NAMALWA (cell line): Measurements from ENCODE around the gene TYMS.
"Not testable (repeated sequence)": the region's sequence is repeated elsewhere in the genome, so short reads cannot be mapped to it uniquely, and the experiment has no call there.

Experiments used
- DNase-seq: peaks from one replicate; pipeline ENCODE4 v3.0.0-alpha.2; 2015; ENCODE audit warnings: low spot score

The TYMS gene

DNA sequence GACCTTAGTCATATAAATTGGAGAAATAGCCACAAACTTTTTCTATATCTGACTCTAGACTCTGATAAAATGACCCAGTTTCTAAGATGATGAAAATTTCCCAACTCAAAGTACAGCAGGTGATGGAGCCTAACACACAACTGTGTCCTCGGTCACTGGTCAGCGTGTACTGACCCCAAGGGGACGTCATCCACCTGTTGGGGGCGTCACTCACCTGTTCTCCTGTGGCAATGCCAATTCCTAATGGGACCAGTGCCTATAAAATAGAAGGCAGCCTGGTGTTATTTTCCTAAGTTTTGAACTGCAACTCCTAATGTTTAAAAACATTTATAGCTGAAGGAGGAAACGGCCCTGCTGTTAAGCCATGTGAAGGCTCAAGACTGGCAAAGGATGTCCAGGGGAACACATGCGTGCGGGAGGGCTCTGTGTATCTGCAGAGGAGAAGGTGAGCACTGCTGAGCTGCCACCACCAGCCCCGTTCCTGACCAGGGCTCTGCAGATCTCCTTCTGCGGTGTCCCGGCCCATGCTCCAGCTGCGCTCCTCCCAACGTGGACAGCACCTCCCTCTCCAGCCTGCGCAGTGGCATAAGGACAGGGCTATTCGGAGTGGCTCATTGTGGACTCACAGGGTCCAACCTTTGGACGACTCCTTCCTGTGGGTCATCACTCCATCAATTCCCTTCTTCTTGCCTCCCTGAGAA lies 21.2 kb downstream of the TYMS start:
- no peak for DNase-seq

DNA sequence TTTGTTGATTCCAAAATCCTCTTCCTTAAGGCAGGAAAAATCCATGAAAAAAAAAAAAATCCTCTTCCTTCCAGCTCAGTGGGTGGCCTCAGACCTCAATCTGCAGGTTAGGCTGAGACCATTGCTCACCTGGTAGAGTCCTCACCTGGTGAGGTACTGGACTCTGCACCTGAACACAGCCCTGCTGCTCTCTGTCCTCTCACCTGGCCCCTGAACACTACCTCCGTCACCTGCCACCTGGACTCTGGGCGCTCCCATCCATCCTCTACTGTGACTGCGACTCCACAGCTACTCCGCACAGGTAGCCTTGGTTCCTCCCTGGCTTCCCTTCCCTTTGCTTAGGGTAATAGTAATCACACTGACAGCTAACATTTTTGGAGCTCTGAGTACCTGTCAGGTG lies 22.1 kb downstream of the TYMS start:
- DNase-seq, result no peak

DNA sequence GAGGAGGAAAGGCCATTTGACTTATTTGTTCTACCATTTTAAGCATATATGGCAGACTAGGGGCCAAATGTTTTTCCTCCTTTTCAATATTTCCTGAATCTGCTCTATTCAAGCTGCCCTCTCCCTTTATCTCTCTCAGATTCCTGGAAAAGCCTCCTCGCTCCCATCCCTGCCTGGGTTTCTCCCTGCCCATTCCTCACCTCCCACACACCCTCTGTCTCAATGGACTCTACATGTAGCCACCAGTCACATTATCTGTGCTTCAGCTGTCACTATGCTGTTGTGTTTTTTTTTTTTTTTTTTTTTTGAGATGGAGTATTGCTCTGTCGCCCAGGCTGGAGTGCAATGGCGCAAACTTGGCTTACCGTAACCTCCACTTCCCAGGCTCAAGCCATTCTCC lies 22.9 kb downstream of the TYMS start:
- DNase-seq, result no peak

DNA sequence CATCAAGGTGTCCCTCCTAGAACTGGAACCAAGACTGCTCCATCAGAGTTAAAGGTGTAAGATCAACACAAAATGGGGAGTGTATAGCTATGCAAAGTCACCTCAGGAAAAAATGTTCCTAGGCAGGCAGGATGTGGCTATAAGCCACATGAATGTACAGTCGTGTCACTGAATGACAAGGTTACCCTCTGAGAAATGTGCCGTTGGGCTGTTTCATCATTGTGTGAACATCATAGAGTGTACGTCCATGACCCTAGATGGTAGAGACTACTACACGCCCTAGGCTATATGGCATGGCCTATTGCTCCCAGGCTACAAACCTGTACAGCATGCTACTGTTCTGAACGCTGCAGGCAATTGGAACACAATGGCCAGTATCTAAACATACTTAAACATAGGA lies 24.5 kb downstream of the TYMS start:
- no peak for DNase-seq

DNA sequence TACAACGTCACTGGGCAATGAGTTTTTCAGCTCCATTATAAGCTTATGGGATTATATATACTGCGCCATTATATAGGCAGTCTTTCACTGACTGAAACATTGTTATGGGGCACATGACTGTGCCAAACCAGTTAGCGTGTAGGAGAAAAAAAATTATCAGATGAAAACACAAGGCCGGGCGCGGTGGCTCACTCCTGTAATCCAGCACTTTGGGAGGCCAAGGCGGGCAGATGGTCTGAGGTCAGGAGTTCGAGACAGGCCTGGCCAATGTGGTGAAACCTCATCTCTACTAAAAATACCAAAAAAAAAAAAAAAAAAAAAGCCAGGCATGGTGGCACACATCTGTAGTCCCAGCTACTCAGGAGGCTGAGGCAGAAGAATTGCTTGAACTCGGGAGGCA lies 25.0 kb downstream of the TYMS start:
- not testable (repeated sequence) for DNase-seq

DNA sequence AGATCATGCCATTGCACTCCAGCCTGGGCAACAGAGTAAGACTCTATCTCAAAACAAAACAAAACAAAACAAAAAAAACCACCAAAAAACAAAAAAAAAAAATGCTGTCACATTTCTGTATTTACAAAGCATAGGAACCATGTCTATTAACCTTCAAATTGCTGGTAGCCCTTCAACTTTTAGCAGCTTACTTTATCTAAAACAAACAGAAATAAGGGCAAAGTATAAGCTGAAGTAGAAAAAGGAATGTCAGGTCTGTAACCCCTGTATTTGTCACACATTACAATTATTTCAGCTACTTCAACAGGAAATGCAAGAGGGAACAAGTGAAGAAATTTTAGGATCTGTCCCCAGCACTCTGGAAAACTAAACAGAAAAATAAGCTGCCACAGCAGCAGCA lies 25.4 kb downstream of the TYMS start:
- no peak for DNase-seq

DNA sequence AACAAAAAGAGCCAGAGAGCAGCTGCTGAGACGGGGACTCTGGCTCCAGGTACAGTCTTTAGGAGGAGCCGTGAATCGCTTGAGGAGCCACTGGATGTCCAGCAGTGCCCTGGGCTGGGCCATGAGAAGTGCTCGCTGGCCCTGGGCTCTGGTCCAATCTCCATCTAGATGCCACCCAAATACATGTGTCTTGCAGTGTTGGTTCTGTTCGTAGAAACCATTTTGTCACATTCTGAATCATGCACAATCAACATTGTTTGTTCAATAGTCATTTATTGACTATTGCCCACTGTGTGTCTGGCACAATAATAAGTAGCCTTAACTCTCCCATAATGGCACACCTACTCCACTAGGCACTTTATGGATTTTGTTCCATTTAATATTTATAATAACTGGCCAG lies 26.1 kb downstream of the TYMS start:
- no peak for DNase-seq

DNA sequence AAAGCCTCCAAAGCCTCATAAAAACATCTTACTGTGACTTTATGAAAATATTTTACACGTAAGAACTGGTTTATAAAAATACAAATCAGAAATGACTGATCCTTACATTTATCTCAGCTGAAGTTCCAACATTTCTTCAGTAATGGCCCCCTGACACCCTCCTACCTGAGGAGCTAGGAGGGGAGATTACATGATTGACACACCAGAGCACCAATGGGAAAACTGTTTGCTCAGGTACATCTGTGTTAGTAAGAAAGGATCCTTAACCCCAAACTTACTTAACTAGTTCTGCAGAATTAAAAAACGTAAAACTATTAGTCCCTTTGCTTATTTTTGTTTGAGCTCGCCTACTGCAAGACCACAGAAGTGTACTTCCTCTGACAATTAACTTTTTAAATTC lies 28.0 kb downstream of the TYMS start:
- no peak for DNase-seq

DNA sequence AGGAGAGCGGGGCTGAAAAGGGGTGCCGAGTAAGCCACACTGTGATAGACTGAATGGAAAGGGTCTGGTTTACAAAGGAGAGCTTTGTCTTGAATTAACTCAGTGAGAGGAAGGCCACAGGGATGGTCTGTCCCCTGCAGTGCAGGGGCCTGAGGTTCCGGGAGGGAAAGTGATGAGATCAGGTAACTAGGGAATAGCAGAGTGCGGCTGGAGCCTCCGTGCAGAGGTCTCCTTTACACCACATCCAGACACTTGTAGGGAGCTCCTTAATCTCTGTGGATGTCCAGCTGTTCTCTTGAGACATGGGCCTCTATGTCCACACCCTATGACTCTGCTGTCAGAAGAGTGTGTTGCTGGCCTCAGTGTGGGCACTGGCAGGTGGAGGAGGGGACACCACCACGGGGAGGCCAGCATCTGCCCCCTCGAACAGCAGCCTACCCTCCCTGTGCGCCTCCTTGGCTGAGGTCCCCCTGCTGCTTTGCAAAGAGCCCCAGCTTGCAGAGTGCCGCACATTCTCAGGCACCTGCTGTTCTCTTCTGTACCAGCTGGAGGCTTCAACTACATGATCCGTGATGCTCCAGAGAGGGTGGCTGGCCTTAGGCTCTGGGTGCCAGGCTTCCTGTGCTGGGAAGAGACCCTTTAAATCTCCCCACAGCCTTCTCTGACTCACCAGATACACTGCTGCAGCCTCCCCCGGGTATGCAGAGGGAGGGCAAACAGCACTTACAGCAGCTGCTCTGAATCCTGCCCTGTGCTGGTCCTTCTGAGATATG lies 29.1 kb downstream of the TYMS start:
- no peak for DNase-seq

DNA sequence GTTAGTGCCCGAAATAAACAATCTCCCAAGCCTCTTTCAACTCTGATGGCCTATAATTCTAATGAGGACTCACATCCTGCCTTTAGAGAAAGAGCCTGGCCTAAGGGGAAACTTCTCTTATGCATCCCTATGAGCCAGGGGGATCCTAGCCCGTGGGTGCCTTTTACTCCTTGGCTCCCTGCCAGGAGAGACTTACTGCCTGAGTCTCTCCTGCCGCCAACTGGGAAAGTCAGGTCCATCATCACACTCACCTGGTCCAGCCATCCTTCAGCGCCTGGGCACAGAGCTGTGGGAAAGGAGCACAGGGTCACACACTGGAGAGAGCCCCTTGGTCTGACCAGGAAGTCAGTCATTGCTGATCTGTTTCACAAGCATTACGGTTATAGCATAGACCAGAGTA lies 30.9 kb downstream of the TYMS start:
- DNase-seq, result no peak

DNA sequence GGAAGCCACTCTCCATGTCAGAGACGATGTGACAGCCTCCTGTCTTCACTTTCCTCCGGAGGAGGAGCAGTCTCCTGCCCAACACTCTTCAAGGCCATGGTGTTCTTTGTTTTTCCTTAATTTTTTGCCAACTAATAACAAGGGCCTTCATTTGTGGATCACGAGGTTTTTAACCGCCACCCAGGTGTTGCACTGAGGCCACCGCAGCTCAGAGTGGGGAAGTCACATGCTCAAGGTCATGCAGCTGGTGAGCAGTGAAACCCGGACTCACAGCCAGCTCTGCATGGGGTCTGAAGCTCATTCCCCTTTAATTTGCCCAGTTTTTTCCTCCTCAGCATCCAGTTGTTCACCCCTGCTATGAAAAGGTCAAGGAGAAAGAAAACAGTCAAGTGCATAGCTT lies 35.4 kb downstream of the TYMS start:
- peak; percentile 40 for DNase-seq

DNA sequence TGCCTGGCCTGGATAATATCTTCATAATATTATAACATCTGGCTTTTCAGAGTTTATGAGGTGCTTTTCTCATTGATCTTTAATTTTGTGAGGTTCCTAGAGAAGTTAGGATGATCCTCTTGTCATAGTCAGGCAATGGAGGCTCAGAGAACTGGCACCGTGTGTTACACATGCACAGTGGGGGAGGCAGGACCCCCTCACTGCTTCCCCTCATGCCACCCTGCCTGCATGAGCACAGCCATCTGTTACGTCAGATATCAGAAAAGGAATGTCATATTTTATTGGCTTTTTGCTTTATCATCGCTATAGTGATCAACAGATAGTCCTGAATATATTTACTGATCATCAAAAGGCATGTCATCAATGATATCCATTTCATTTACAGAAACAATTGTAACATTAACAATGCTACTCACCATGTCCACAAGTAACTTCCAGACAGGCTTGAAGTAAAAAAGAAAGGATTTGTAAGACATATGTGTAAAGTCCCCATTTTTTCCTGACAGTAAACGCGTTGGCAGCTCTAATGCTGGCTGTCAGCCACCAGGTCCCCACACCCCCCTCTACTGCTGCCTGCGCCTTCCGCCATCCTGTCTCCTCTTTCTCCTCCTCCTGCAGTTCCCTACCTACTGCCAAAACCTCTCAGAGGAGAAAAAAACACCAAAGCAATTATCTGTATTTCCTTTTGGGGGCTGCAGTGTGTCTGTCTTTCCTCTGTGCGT lies 36.2 kb downstream of the TYMS start:
- DNase-seq, result no peak

DNA sequence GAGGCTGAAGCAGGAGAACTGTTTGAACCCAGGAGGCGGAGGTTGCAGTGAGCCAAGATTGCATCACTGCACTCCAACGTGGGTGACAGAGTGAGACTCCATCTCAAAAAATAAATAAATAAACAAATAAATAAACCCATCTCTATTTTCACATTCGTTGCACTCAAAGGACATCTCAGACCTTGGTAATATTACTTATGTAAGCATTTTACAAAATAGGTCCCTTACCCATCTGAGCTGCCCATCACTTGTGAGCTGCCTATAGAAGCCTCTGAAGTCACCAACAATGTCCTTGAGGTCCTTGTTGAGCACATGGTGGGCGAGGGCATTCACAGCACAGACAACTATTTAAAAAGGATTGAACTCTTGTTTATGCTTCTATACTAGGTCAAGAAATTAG lies 39.6 kb downstream of the TYMS start:
- DNase-seq, result no peak

DNA sequence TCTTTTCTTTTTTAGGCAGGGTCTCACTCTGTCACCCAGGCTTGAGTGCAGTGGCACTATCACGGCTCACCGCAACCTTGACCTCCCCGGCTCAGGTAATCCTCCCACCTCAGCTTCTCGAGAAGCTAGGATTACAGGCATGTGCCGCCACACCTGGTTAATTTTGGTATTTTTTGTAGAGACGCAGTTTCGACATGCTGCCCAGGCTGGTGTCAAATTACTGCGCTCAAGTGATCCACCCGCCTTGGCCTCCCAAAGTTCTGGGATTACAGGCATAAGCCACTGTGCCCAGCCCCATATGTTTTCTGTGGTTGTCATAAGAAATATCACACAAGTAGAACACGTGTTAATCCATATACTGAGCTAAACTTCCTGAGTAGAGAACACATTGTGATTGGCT lies 40.3 kb downstream of the TYMS start:
- no peak for DNase-seq

DNA sequence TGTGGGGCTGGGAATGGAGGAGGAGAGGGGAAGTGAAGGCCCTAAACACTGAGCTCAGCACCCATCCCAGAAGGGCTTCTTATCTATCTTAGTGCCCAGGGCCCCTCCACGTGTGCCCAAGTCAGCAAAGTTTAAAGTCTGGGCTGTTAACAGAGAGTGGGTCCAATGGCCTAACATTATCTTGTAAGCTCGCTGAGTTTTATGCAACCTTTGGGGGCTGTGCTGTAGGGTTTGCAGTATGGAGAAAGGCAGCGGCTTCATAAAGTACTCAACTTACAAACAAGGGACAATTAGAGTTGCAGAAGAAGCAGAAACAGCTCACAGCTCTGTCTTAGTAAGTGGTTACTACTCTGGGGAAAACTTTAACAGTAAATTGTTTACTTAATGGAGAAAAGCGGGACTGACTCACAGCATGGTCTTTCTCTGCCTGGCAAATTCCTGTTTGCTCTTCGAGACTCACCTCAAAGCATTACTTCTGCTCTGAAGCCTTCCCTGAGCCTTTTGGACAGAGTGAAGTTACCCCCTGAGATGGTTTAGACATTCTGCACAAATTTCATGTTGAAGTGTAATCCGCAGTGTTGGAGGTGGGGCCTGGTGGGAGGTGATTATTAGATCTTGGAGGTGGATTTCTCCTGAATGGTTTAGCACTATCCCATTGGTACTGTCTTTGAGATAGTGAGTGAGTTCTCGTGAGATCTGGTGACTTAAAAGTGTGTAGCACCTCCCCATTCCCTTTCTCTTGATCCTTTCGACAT lies 45.9 kb downstream of the TYMS start:
- DNase-seq, result no peak

DNA sequence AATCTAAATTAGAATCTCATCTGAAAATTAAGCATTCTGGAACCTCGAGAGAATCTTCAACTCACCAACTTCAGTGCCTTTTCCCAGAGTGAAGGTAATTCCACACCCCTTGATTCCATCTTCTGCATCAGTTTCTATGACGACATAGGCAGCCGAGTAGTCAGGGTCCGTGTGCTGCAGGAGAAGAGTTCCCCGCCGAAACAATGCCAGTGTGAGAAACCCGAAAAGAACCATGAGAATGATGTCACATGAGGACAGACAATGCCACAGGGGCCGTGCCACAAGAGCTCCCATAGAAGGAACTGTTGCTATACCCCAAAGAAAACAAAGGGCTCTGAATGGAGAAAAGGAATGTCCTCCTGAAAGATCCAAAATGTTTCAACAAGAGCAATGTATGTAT lies 49.0 kb downstream of the TYMS start:
- no peak for DNase-seq

DNA sequence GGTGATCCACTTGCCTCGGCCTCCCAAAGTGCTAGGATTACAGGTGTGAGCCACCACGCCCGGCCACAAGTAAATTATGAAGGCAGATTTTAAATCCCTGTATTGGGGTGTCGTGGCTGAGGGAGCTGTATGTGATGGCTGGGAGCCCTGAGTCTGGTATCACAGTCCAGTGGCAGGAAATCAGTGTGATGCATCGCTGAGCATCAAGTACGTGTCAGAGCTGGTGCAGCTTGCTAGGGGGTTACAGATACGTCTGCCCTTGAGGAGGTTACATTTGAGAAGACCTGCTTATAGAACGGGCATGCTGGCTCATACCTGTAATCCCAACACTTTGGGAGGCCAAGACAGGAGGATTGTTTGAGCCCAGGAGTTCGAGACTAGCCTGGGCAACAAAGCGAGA lies 50.6 kb downstream of the TYMS start:
- DNase-seq, result no peak

DNA sequence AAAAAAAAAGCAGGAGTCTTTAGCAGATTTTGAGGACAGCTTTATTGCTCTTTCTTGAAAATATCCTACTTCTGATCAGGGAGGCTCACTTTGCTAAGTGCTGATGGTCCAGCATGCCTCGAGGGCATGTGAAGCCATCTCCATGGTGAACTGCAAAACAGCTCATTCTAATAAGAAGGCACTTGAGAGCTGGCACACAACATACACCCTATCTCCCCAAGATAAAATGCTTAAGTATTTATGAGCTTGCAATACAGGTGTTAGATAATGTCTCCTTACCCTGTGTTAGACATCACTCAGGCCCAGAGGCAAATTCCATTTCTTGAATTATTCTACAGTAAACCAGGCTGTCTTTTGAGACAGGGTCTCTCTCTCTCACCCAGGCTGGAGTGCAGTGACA lies 52.3 kb downstream of the TYMS start:
- no peak for DNase-seq

DNA sequence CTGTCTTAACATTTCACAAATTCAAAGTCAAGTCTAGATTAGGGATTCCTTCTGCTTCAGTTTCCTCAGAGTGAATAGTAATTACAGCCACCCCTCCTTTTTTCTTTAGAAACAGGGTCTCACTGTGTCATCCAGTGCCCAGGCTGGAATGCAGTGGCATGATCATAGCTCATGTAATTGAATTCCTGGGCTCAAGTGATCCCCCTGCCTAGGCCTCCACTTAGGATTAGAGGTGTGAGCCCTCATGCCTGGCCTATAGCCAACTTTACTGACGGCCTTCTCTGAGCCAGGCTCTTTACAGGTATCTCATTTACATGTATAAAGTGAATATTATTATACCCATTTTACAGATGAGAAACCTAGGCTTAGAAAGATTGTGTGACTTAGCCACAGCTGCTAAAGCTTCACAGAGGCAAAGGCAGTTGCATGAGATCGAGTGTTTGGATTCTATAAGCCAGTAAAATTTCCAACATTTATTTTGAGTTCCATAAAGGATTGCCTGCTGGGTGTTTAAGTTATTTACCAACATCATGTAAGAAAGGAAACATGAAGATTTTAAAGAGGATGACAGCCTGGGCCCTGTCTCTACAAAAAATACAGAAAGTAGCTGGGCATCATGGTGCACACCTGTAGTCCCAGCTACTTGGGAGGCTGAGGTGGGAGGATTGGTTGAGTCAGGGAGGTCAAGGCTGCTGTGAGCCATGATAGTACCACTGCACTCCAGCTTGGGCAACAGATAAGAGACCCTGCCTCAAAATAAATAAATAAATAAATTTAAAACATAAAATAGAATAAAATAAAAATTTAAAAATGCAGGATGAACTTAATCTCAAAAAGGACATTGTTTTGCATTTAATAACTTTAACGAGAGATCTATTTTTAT lies 53.2 kb downstream of the TYMS start:
- DNase-seq, result no peak

DNA sequence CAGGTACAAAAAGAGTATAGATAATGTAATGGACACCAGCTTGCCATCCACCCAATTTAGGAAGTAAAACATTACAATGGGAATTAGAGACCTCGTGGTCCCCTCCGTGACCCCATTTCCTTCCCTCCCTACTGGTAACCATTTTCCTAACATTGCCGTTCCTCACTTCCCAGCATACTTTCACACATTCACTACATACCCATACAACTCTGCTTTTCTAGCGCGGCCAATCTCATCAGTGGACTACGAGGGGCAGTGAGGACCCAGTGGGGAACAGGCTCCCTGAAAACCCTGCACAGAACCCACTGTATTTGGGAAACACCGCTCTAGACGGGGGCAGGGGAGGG lies 53.8 kb downstream of the TYMS start:
- no peak for DNase-seq

DNA sequence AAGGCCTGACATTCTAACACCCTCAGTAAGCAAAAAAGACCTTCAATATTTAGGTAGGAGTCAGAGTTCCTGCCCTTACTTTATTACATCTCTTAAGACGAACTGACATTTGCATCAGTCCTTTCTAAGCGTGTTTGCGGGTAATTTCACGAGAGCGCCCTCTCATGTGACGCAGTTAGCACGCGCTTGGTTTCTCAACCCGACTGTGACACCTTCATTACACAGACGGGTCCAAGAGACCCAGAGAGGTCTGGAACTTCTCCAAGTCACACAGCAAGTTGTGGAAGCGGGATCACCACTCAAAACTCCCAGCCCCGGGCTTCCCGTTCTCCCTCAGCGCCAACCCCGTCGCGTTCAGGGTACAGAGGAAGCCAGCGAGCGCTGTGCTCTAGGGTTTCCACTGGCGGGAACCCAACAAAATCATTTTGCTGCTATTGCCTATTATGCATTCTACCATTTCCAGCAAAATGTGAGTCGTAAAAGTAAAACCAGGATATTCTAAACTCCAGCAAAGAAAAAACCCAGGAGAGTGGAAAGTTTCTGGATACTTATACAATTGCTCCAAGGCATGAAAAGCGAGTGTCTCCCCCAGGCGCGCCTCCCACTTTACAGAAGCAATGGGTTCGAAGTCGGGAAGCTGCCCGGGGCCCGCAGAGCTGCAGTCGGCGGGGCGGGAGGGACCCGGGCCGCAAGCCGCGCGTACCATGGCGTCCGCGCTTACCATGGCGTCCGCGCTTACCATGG lies 54.4 kb downstream of the TYMS start:
- DNase-seq, result peak; percentile 93
